Mucosa of gallbladder (tissue), 1 donor: ENCODE measurements around the gene ZNF599. TPM values are rescaled to one million over a fixed set of nuclear protein-coding genes. Genes with fewer than 3 reads are reported as not detected.
A peak's percentile ranks its signal among the peaks of the same experiment; 100 is the strongest.

ENCODE experiments used
- DNase-seq: peaks from one replicate; pipeline ENCODE4 v3.0.0-alpha.2; 2020; ENCODE audit warnings: low spot score
- total RNA-seq: library from RNA; stranded (reverse); gene quantifications from one replicate; pipeline ENCODE4 v1.2.1, GENCODE V29; 2021
- donor health status: DM: no; HTN: no; CAD: no.

The ZNF599 gene
- total RNA-seq, 1 donor from 2014 or later: 9.0 TPM

DNA sequence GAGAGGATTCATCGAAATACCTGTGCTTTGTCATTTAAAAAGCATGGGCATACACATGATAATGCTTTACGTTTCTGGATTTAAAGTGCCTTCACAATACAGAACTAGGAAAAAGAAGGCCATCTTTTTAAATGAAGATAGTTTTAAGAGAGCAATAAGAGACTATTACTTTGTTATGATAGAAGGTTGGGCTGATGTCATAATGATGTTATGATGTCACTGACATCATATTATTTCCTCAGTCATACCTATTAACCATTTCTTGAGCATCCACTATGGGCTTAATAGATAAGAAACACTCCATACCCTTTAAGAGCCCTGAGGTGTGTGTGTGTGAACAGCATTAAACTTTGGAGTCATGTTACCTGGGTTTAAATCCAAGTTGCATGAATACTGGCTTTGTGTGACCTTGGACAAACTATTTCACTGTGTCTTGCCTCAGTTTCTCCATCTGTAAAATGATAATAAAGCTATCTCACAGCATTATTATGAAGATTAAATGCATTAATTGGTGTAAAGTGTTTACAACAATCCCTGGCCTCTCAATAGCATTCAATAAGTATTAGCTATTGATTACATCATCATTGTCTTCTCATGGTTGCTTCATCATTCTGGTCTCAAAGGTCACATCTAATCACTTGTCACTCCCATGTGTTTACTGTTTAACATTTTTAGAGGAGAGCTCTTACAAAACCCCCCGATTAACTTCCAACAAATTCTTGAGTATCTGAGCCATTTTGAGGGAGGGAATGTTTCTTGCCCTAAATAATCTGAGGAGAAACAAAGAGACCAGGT lies 27.9 kb downstream of the ZNF599 start:
- no peak for DNase-seq

DNA sequence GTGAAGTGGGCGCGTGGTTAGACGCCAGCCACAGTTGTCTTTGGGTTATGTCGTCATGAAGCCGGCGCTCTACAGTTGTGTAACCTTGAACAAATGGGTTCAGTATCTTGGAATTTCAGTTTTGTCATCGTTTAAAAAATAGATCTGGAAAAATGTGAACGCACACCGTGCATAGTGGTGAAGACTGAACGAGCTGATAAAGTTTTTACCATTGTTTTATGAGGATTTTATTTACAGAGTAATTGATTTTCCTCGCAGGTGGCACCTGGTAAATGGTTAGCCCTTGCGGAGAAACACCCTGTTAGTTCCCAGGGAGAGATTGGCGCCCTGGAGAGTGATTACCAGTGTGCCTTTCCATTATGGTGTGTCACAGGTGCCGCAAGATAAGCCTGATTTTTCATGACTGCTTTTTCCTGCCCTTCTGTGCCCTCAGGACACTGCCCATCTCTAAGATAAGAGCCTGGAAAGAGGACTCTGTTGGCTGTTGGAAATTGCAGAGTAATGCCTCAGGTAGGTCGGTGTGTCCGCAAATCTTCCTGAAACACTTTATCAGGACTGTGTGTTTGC lies 38.4 kb downstream of the ZNF599 start:
- peak; percentile 38 for DNase-seq

- DNase-seq: peak; percentile 91
Measured at GRCh38 chr19:34733746-34734536, 39.1 kb downstream of the ZNF599 start, which contains the start of gene ZNF181. ZNF181 (plus strand) TSS chr19:34734243; CDS start chr19:34735038, 795 bp downstream.

- DNase-seq: no peak
Measured at GRCh38 chr19:34733266-34733745, 39.7 kb downstream of the ZNF599 start.

- no peak for DNase-seq
Measured at GRCh38 chr19:34732612-34733211, 40.3 kb downstream of the ZNF599 start.

- no peak for DNase-seq
Measured at GRCh38 chr19:34731964-34732363, 41.1 kb downstream of the ZNF599 start.

- no peak for DNase-seq
Measured at GRCh38 chr19:34731019-34731829, 41.8 kb downstream of the ZNF599 start.

DNA sequence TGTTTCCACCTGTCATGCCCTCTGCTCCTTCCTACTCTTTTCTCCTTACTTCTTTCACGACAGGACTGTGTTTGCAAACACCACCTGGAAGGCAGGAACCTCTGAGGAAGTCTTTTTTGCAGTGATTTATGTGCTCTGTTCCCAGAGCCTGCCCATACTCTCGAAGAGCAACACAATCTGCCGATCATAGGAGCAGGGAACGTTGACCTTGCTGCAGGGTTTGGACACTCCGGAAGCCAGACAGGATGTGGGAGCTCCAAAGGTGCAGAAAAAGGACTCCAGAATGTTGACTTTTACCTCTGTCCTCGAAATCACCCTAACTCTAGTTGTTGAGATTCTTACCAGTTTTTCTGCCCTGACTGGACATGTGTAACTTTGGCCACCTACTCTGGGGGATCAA lies 47.6 kb downstream of the ZNF599 start:
- no peak for DNase-seq

GRCh38 chr19:34722353-34722752 lies 50.7 kb downstream of the ZNF599 start:
- DNase-seq: no peak

GRCh38 chr19:34715357-34715756 lies 57.7 kb downstream of the ZNF599 start:
- no peak for DNase-seq

- DNase-seq: no peak
Measured at GRCh38 chr19:34713262-34713637, 59.8 kb downstream of the ZNF599 start.

DNA sequence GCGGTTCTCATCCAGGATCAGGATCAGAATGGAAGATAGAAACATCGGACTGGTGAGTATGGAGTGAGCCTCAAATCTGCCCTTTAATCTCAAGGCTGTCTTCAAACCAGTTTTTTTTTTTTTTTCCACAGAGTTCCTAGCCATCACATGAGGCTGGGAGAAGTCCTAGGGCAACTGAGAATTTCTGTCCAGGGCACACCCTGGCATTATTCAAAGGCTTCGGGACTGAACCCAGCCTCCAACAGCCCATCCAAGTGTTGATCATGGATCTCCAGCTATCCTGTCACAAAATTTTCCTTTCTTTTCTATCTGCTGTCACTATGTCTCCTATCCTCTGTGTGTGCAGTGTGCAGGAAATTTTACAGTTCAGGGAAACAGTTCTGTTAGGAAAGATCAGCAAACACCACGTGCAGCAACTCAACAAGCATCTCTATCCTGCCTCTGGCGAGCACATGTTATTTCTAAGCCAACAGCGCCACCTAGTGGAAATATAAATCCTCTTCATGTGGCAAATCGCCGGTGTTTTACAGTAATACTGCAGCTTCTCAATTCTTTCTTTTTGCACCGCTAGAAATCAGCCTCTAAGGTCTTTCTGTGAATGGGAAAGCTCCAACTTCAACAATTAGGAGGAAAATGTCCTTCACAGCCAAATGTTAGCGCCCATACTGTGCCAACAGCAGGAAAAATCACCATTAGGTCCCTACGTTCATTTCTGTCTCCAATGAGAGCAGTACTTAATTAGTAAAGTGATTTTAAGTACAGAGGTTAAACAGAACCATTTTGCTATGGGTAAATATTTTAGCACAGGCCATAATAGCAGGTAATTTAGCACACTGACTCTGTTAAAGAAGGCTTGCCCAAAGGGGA lies 60.4 kb downstream of the ZNF599 start:
- peak; percentile 76 for DNase-seq

DNA sequence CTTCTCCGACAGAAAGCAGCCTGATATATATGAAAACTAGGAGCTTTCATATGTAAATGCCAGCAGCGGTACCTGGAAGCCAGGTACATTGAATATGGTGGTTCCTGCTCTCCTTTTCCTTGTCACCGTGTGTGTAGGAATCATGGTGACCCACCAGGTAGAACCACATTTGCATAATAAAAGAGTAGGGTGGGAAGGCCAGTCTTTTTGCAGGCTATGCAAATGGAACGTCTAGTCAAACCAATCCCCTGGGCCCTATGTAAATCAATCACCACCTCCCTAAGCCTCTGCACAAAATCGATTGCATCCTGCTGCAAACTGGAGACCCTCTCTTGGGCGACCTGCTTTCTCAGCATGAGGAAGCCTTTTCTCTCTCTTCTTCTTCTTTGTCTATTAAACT lies 61.1 kb downstream of the ZNF599 start:
- DNase-seq: no peak

Other genes starting within 250 kb of the ZNF599 start
- gene SCGB2B2, start 96.1 kb downstream of the ZNF599 start, total RNA-seq: 1.0 TPM
- gene ZNF302, start 95.5 kb downstream of the ZNF599 start, total RNA-seq: 28.8 TPM
- 13.7 TPM for gene ZNF181, start 39.0 kb downstream of the ZNF599 start, total RNA-seq
- gene ZNF30, start 153.7 kb upstream of the ZNF599 start, total RNA-seq: 3.8 TPM
- 8.9 TPM for gene ZNF792, start 191.0 kb upstream of the ZNF599 start, total RNA-seq
- gene GRAMD1A, start 227.1 kb upstream of the ZNF599 start, total RNA-seq: 31.7 TPM